NCI-H2196 (cell line): Measurements from ENCODE around the gene FAM24B.
"Not testable (repeated sequence)": the region's sequence is repeated elsewhere in the genome, so short reads cannot be mapped to it uniquely, and the experiment has no call there.

Source experiments
- DNase-seq: peaks from one replicate; lab custom pipeline; 2025; ENCODE audit not compliant: unreplicated experiment; lab: John Stamatoyannopoulos, UW

Gene FAM24B, protein sequence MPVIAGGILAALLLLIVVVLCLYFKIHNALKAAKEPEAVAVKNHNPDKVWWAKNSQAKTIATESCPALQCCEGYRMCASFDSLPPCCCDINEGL

GRCh38 chr10:122879339-122880273 is at the start of gene FAM24B:
Gene FAM24B (minus strand): TSS chr10:122879581. CDS start chr10:122850515, 29,066 bp downstream.
- DNase-seq: no peak

GRCh38 chr10:122915700-122916099 is 36.3 kb upstream of the FAM24B start:
- DNase-seq: no peak

- DNase-seq: no peak
Measured at GRCh38 chr10:122911889-122912484, 32.6 kb upstream of the FAM24B start.

GRCh38 chr10:122910310-122910709 is 30.9 kb upstream of the FAM24B start, which contains the start of gene FAM24A:
Gene FAM24A (plus strand): TSS chr10:122910610. CDS start chr10:122911635, 1,025 bp downstream.
- DNase-seq: no peak

GRCh38 chr10:122903861-122904260 is 24.5 kb upstream of the FAM24B start:
- not testable (repeated sequence) for DNase-seq

- no peak for DNase-seq
Measured at GRCh38 chr10:122894261-122894944, 15.0 kb upstream of the FAM24B start.

DNA sequence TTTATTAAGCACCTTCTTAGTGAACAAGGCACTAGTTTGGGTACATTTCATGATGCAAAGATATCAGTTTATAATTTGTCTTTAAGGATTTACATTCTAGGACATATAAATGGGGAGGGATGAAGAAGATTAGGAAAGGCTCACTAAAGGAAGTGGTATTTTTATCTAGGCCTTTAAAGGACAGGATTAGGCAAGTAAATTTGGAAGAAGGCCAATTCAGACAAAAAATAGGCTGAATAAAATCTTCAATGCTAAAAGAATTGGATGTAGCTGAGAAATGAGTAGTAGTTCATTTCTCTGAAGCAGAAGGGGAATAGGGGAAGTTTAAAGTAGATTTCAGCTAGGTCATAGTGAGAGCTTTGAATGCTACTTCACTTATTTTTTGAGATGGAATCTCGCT is 4.8 kb upstream of the FAM24B start:
- no peak for DNase-seq

DNA sequence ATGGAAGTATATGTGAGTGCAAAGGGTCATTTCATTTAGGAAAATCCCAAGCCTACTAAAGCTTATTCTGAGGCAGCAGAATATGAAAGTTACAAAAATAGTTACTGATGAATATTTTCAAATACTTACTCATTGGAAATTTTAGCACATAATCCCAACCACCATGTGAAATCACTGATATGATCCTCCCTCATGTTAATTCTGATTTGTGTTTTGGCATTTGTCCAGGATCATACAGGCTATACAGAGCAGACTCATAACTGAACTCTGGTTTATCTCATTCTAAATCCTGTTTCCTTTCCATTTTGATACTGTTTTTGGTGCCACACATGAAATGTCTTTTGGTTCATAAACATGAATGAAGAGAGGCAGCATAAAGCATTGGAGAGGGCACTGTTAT is 3.4 kb upstream of the FAM24B start:
- no peak for DNase-seq

GRCh38 chr10:122878799-122879338 is 512 bp downstream of the FAM24B start:
- DNase-seq: no peak

GRCh38 chr10:122877264-122877663 is 2.1 kb downstream of the FAM24B start:
- no peak for DNase-seq

- DNase-seq: no peak
Measured at GRCh38 chr10:122876467-122876855, 2.9 kb downstream of the FAM24B start.

DNA sequence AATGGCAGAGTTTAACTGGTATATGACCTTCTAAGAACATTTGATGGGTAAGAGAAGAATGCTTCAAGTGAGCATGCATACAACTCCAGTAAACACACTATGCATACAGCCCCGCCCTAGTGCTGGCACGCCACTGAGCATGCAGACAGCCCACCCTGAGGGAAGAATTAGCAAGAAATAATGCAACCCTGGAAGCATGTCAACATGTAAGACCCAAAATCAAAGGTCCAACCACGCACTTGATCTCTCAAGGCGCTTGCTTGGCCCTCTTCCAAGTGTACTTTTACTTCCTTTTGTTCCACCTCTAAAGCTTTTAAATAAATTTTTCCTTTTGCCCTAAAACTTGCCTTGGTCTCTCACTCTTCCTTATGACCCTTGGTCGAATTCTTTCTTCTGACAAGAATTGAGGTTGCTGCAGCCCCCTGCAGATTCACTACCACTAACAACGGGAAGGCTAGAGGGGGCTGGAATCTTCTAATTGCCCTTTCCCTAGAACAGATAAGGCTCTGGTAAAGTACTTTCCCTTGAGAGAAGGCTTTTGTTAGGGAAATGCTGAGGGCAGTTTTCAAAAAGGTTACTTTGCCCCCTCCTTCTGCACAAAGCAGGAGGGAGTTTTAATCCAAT is 3.4 kb downstream of the FAM24B start:
- DNase-seq: no peak

- not testable (repeated sequence) for DNase-seq
Measured at GRCh38 chr10:122871947-122872346, 7.4 kb downstream of the FAM24B start.

- not testable (repeated sequence) for DNase-seq
Measured at GRCh38 chr10:122868768-122869167, 10.6 kb downstream of the FAM24B start.

DNA sequence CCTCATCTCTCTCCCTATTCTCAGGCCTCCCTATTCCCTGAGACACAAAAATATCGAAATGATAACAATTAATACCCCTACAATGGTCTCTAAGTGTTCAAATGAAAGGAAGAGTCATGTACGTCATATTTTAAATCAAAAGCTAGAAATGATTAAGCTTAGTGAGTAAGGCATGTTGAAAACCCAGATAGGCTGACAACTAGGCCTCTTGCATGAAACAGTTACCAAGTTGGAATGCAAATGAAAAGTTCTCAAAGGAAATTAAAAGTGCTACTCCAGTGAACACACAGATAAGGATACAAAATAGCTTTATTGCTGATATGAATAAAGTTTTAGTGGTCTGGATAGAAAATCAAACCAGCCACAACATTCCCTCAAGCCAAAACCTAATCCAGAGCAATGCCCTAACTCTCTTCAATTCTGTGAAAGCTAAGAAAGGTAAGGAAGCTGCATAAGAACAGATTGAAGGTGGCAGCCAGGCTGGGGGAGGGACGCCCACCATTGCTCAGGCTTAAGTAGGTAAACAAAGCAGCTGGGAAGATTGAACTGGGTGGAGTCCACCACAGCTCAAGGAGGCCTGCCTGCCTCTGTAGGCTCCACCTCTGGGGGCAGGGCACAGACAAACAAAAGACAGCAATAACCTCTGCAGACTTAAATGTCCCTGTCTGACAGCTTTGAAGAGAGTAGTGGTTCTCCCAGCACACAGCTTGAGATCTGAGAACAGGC is 12.5 kb downstream of the FAM24B start:
- DNase-seq: not testable (repeated sequence)

- DNase-seq: no peak
Measured at GRCh38 chr10:122864901-122865300, 14.5 kb downstream of the FAM24B start.

DNA sequence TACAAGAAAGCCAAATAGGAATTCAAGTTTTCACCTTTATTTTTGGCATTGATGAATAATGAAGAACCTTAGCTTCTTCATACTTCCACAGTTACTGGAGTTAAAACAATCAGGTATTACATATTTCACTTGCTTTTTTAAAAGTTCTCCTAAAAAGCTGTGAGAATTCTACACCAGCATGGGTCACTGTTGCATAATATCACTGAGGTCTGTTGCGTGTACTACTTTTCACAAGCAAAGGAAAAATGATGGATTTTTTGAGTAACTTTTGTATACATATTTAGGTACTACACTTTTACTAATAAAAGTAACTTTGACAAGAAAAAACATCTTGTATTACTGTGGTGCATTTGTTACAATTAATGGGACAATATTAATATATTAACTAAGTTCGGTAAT is 15.2 kb downstream of the FAM24B start:
- DNase-seq: no peak

DNA sequence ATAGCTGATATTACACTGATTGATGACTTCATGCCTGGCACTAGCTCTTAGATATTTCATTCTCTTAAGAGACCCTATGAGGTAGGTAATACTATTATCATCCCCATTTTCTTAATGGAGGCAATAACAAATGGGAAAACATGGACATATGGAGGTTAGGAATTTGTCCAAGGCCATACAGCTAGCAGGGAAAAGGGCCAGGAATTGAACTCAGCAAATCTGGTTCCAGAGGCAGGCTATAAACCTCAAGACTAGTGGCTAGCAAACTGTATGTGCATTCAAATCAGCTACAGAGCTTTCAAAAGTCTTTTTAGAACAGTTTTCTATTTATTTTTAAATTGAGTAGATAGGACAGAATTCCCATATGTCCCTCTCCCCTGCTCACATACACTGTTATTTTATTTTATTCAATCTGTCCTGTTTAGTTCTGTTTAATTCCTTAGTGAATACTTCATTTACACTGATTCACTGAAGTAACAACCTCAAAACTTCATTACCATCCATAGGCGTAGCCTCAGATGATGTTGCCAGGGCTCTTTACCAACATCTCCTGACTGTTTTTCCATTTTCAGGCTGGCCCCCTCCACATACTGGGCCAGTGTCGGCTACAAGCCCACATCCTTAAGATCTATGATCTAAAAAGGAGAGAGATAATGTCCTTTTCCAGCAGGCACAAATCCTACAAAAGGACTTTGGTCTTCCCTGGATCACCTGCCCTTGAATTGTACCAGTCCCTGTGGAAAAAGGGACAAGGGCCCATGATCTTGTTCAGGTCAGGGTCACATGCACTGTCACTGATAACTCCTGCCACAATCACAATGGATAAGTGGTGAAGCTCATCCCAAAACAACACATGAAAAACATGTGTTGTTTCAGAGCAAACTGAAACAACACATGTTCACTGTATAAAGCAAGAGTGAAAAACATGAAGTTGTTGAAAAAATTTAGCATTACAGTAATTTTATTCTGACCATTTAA is 15.9 kb downstream of the FAM24B start:
- no peak for DNase-seq

DNA sequence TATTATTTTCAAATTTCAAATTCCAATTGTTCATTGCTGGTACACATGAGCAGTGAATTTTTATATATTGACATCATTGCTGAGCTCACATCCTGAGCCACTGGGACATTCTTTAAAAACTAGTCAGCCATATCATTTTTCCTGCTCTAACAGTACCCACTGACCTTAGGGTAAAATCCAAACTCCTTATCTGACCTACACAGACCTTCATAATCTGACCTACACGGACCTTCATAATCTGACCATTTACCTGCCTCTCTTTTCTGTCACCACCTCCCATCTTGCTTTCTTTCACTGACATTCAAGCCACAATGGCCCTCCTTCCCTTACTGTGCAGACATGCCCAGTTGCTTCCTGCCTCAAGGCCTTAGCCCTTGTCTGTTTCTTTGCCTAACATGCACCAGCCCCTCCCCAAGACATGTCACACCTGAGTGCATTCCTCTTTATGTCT is 17.6 kb downstream of the FAM24B start:
- no peak for DNase-seq
